ENCODE results near the gene ZNF768.

- TF ChIP-seq EZH2 (IDR thresholded peaks at IDR 0.05; ENCODE audit: borderline replicate concordance, insufficient read depth, low read depth, low read length, poor library complexity, severe bottlenecking) (no peak), CTCF (IDR thresholded peaks at IDR 0.05) (no peak)
Observed at GRCh38 chr16:30523768-30524574, 2.4 kb downstream of the ZNF768 start.
